RWPE2 (cell line): Measurements from ENCODE around the gene NEK1.

ENCODE experiments used
- ATAC-seq: fragments of 200-7000 bp; cut with Tn5 transposase; 3 replicates; pipeline ENCODE4 v1.9.1; 2021; ENCODE audit warnings: low read depth
- DNase-seq: peaks from one replicate; pipeline ENCODE4 v3.0.0-alpha.2; 2020; ENCODE audit warnings: low spot score
- H3K27ac ChIP-seq: fragments of 450-650 bp; 2 replicates; pipeline ENCODE4 v1.5.1; 2017; ENCODE audit warnings: mild to moderate bottlenecking; ENCODE audit not compliant: poor library complexity, severe bottlenecking
- H3K27me3 ChIP-seq: fragments of 250-450 bp; sonication (Bioruptor Pico); 2 replicates; pipeline ENCODE4 v1.5.1; 2021; ENCODE audit warnings: mild to moderate bottlenecking, moderate library complexity; ENCODE audit not compliant: insufficient read depth, poor library complexity, severe bottlenecking
- H3K36me3 ChIP-seq: fragments of 250-450 bp; sonication (Bioruptor Pico); 2 replicates; pipeline ENCODE4 v1.5.1; 2020; ENCODE audit warnings: low read depth, mild to moderate bottlenecking, moderate library complexity
- H3K4me1 ChIP-seq: fragments of 250-450 bp; sonication (Bioruptor Pico); 2 replicates; pipeline ENCODE4 v1.5.1; 2021; ENCODE audit warnings: mild to moderate bottlenecking, moderate library complexity; ENCODE audit not compliant: insufficient read depth, poor library complexity, severe bottlenecking
- H3K4me3 ChIP-seq: fragments of 250-450 bp; sonication (Bioruptor Pico); 2 replicates; pipeline ENCODE4 v1.5.1; 2021; ENCODE audit warnings: mild to moderate bottlenecking, moderate library complexity; ENCODE audit not compliant: severe bottlenecking
- H3K9me3 ChIP-seq: fragments of 250-450 bp; sonication (Bioruptor Pico); 2 replicates; pipeline ENCODE4 v1.5.1; 2021; ENCODE audit warnings: mild to moderate bottlenecking, moderate library complexity; ENCODE audit not compliant: severe bottlenecking
- CTCF ChIP-seq: fragments of 450-650 bp; IDR thresholded peaks from one replicate; pipeline ENCODE4 v1.5.1; 2017; ENCODE audit warnings: mild to moderate bottlenecking, moderate library complexity; ENCODE audit not compliant: poor library complexity, severe bottlenecking

Gene NEK1

DNA sequence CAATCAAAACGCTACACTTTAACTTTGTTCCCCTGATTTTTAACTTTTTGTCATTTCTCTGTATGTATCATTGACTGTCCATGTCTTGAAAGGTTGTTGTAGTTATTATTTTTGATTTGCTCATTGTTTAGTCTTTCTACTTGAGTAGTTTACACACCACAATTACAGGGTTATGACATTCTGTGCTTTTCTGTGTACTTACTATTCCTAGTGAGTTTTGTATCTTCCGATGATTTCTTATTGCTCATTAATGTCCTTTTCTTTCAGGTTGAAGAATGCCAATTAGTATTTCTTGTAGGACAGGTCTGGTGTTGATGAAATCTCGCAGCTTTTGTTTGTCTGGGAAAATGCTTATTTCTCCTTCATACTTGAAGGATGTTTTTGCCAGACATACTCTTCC is 252.4 kb downstream of the NEK1 start:
- DNase-seq (no peak), ATAC-seq (no peak)
- H3K27ac ChIP-seq: no peak overlapping the region
- no peaks in the 10 kb centered on the region for H3K4me1 ChIP-seq
- no peaks in the 10 kb centered on the region for H3K36me3 ChIP-seq
- TF ChIP-seq CTCF: no peak
- H3K9me3 ChIP-seq: no peaks in the 10 kb centered on the region
- no peaks in the 10 kb centered on the region for H3K27me3 ChIP-seq
- no peak overlapping the region for H3K4me3 ChIP-seq

- Histone ChIP-seq H3K4me3 (no peak overlapping the region), H3K4me1 (no peaks in the 10 kb centered on the region), H3K27ac (no peak overlapping the region), H3K9me3 (no peaks in the 10 kb centered on the region), H3K36me3 (no peaks in the 10 kb centered on the region), H3K27me3 (no peaks in the 10 kb centered on the region)
- no peak for TF ChIP-seq CTCF
- ATAC-seq: no peak
- DNase-seq: no peak
These were observed 260.0 kb downstream of the NEK1 start for GRCh38 chr4:169352360-169352759.

GRCh38 chr4:169351872-169352271 is 260.5 kb downstream of the NEK1 start:
- H3K27me3 ChIP-seq: no peaks in the 10 kb centered on the region
- no peak overlapping the region for H3K27ac ChIP-seq
- H3K4me1 ChIP-seq: no peaks in the 10 kb centered on the region
- no peak for TF ChIP-seq CTCF
- H3K36me3 ChIP-seq: no peaks in the 10 kb centered on the region
- no peak overlapping the region for H3K4me3 ChIP-seq
- ATAC-seq (no peak), DNase-seq (no peak)
- no peaks in the 10 kb centered on the region for H3K9me3 ChIP-seq

- Histone ChIP-seq H3K9me3 (no peaks in the 10 kb centered on the region), H3K36me3 (no peaks in the 10 kb centered on the region), H3K27ac (no peak overlapping the region), H3K27me3 (no peaks in the 10 kb centered on the region), H3K4me1 (no peaks in the 10 kb centered on the region), H3K4me3 (no peak overlapping the region)
- DNase-seq (no peak), ATAC-seq (no peak)
- no peak for TF ChIP-seq CTCF
These were observed 263.8 kb downstream of the NEK1 start for GRCh38 chr4:169348541-169348940.

- H3K4me3 ChIP-seq: no peak overlapping the region
- H3K27me3 ChIP-seq: no peaks in the 10 kb centered on the region
- no peak for ATAC-seq
- DNase-seq: no peak
- no peaks in the 10 kb centered on the region for H3K9me3 ChIP-seq
- no peaks in the 10 kb centered on the region for H3K4me1 ChIP-seq
- H3K27ac ChIP-seq: no peak overlapping the region
- H3K36me3 ChIP-seq: no peaks in the 10 kb centered on the region
- TF ChIP-seq CTCF: no peak
These were observed 265.5 kb downstream of the NEK1 start for GRCh38 chr4:169346840-169347239.
